Endothelial cell of umbilical vein (primary cell): Measurements from ENCODE around the gene ZNF664. TPM values are rescaled to one million over a fixed set of nuclear protein-coding genes. Genes with fewer than 3 reads are reported as not detected.

Experiments used
- BruUV-seq: library from RNA; stranded (reverse); fragments of 400-500 nt; replicated peaks from 2 replicates; lab custom pipeline; 2021; lab: Mats Ljungman, UMichigan
- CTCF ChIA-PET: fragments of 300-600, 350-600 bp; sonication (Branson Sonifier 250); formaldehyde crosslinking; loops from one replicate; lab custom pipeline; 2021; ENCODE audit warnings: antibody characterized with exemption, inconsistent platforms; lab: Charles Lee
- POLR2A ChIA-PET: fragments of 300-600, 350-600 bp; sonication (Branson Sonifier 250); formaldehyde crosslinking; loops from one replicate; lab custom pipeline; 2021; ENCODE audit warnings: antibody characterized with exemption, inconsistent platforms; lab: Charles Lee
- DNase-seq: peaks from one replicate; pipeline ENCODE4 v3.0.0-alpha.2; 2011; ENCODE audit warnings: low read depth, low spot score
- FAIRE-seq: peaks from 2 replicates; lab custom pipeline; 2011; peaks lifted over from hg19 to GRCh38; lab: Jason Lieb, UNC
- H2AFZ ChIP-seq: 2 replicates; pipeline ENCODE4 v1.6.0; 2012; ENCODE audit warnings: low read depth, low read length, control low read depth, inconsistent platforms
- H3K27ac ChIP-seq: 2 replicates; pipeline ENCODE4 v1.5.1; 2011; ENCODE audit warnings: low read depth, mild to moderate bottlenecking, control low read depth, low read length, moderate library complexity; ENCODE audit not compliant: insufficient read depth
- H3K27me3 ChIP-seq, 2 experiments: 2 replicates each; pipeline versions ENCODE4 v1.6.0 to v1.6.1; 2011; ENCODE audit warnings: low read length in 2 of 2, mixed read lengths in 1 of 2; ENCODE audit not compliant: control insufficient read depth in 2 of 2, insufficient read depth in 2 of 2
- H3K36me3 ChIP-seq, 2 experiments: 2 replicates in 1 of 2; 3 replicates in 1 of 2; pipeline ENCODE4 v1.5.1; 2011; ENCODE audit warnings: low read length in 2 of 2, mild to moderate bottlenecking in 1 of 2, moderate library complexity in 1 of 2; ENCODE audit not compliant: control insufficient read depth in 2 of 2, insufficient read depth in 2 of 2; ENCODE audit errors: extremely low read depth in 1 of 2
- H3K4me1 ChIP-seq: 3 replicates; pipeline ENCODE4 v1.5.1; 2011; ENCODE audit warnings: mild to moderate bottlenecking, low read length; ENCODE audit not compliant: control insufficient read depth, insufficient read depth; ENCODE audit errors: extremely low read depth
- H3K4me2 ChIP-seq: 2 replicates; pipeline ENCODE4 v1.6.1; 2011; ENCODE audit warnings: low read length, control low read depth, mixed read lengths; ENCODE audit not compliant: insufficient read depth
- H3K4me3 ChIP-seq, 3 experiments: fragments of 200-600 bp in 1 of 3; sonication (generic), shearing (Covaris generic) in 1 of 3; replicated peaks in 1 of 3; 2 replicates each; pipeline ENCODE4 v1.5.1; 2011 to 2016; ENCODE audit warnings: control low read depth in 3 of 3, low read length in 3 of 3, mild to moderate bottlenecking in 2 of 3, inconsistent platforms in 1 of 3, low read depth in 1 of 3, moderate library complexity in 1 of 3; ENCODE audit not compliant: insufficient read depth in 1 of 3
- H3K79me2 ChIP-seq: 2 replicates; pipeline ENCODE4 v1.6.0; 2012; ENCODE audit warnings: low read length, inconsistent platforms; ENCODE audit not compliant: control insufficient read depth, insufficient read depth
- H3K9ac ChIP-seq: replicated peaks from 2 replicates; pipeline ENCODE3; 2011; ENCODE audit warnings: low read length, control low read depth; ENCODE audit not compliant: insufficient read depth; ENCODE audit errors: extremely low read depth
- H3K9me1 ChIP-seq: replicated peaks from 3 replicates; pipeline ENCODE4 v1.6.0; 2011; ENCODE audit warnings: mild to moderate bottlenecking, low read length; ENCODE audit not compliant: control insufficient read depth, insufficient read depth; ENCODE audit errors: extremely low read depth
- H3K9me3 ChIP-seq: replicated peaks from 2 replicates; pipeline ENCODE4 v1.5.1; 2012; ENCODE audit warnings: low read length, inconsistent platforms; ENCODE audit not compliant: control insufficient read depth, insufficient read depth
- H4K20me1 ChIP-seq: replicated peaks from 2 replicates; pipeline ENCODE3; 2011; ENCODE audit warnings: mild to moderate bottlenecking, low read length; ENCODE audit not compliant: control insufficient read depth, insufficient read depth; ENCODE audit errors: extremely low read depth
- CTCF ChIP-seq, 2 donors: IDR thresholded peaks; 1 replicate in 1 of 2; 2 replicates in 1 of 2; pipeline ENCODE4 v1.5.1; 2011; ENCODE audit warnings: low read length in 2 of 2, mild to moderate bottlenecking in 2 of 2, moderate library complexity in 2 of 2, control low read depth in 1 of 2, inconsistent platforms in 1 of 2, low read depth in 1 of 2; ENCODE audit not compliant: insufficient read depth in 1 of 2; ENCODE audit errors: extremely low read depth in 1 of 2
- EZH2 ChIP-seq: IDR thresholded peaks from 2 replicates; pipeline ENCODE4 v1.6.1; 2012; ENCODE audit warnings: borderline replicate concordance, low read depth, mild to moderate bottlenecking, moderate library complexity, low read length, inconsistent platforms; ENCODE audit not compliant: severe bottlenecking
- FOS ChIP-seq: IDR thresholded peaks from 2 replicates; pipeline ENCODE4 v1.6.1; 2011; ENCODE audit warnings: mild to moderate bottlenecking, low read length, moderate library complexity, borderline replicate concordance; ENCODE audit not compliant: insufficient read depth
- GATA2 ChIP-seq: IDR thresholded peaks from 2 replicates; pipeline ENCODE4 v1.7.0; 2011; ENCODE audit warnings: low read depth, mild to moderate bottlenecking, moderate library complexity, mixed read lengths, low read length; ENCODE audit not compliant: insufficient read length, insufficient read depth
- JUN ChIP-seq: IDR thresholded peaks from 2 replicates; pipeline ENCODE4 v1.6.1; 2011; ENCODE audit warnings: borderline replicate concordance, low read depth; ENCODE audit not compliant: insufficient read length, insufficient read depth
- MYC ChIP-seq: IDR thresholded peaks from one replicate; pipeline ENCODE4 v1.6.1; 2011; ENCODE audit warnings: mild to moderate bottlenecking, low read depth, low read length
- POLR2A ChIP-seq: IDR thresholded peaks from 2 replicates; pipeline ENCODE4 v1.6.1; 2012; ENCODE audit warnings: low read depth, mild to moderate bottlenecking, control low read depth, low read length
- POLR2AphosphoS5 ChIP-seq: IDR thresholded peaks from 2 replicates; pipeline ENCODE4 v1.6.1; 2012; ENCODE audit warnings: low read depth, mild to moderate bottlenecking, control low read depth, low read length, moderate library complexity; ENCODE audit not compliant: insufficient read depth
- dilution Hi-C: fragments of 300-500 bp; cut with MboI; formaldehyde crosslinking; loops from one replicate; pipeline ENCODE4 v1.15.0; 2019; ENCODE audit warnings: low sequenced_read_pairs; ENCODE audit not compliant: extremely low pct_ligation_motif_present
- intact Hi-C: fragments of 100-400 bp; cut with micrococcal nuclease; formaldehyde crosslinking; loops from one replicate; pipeline ENCODE4 v1.10.0; 2022
- polyA plus RNA-seq, 4 experiments: library from polyadenylated mRNA; depleted of rRNA in 3 of 4; stranded (reverse) in 3 of 4; unstranded in 1 of 4; fragments of >200 nt; gene quantifications; 2 replicates each; pipeline versions ENCODE4 v1.2.1 to v1.2.3, GENCODE V29; 2011 to 2012; ENCODE audit warnings: missing spikeins in 1 of 4
- total RNA-seq: library from RNA; stranded (reverse); gene quantifications from 2 replicates; pipeline ENCODE4 v1.2.3, GENCODE V29; 2021
- TF ChIP-seq, protein P1 (sequence below): IDR thresholded peaks from 2 replicates; pipeline ENCODE4 v1.6.1; 2011; ENCODE audit not compliant: insufficient read depth, insufficient read length

ZNF664 gene
- total and polyA plus RNA-seq, 2 donors (not counting 3 experiments of a cell fraction or from before 2014, with no cell fraction given), result 29.8 to 71.3 TPM

- Histone ChIP-seq H3K9me3 (no peaks in the 10 kb centered on the region), H3K27ac (no peak overlapping the region), H4K20me1 (no peaks in the 10 kb centered on the region), H3K36me3 (peaks cover 0 to 2% of the 10 kb centered on the region in 2 experiments), H3K9ac (no peak overlapping the region), H3K79me2 (no peaks in the 10 kb centered on the region), H3K27me3 (no peaks in the 10 kb centered on the region), H3K4me1 (no peaks in the 10 kb centered on the region), H2AFZ (no peak overlapping the region), H3K4me3 (no peak overlapping the region), H3K4me2 (no peak overlapping the region), H3K9me1 (no peaks in the 10 kb centered on the region)
- no peak for TF ChIP-seq EZH2
- TF ChIP-seq, protein P1, sequence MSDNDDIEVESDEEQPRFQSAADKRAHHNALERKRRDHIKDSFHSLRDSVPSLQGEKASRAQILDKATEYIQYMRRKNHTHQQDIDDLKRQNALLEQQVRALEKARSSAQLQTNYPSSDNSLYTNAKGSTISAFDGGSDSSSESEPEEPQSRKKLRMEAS, result no peak
- DNase-seq (no peak), FAIRE-seq (no peak)
- POLR2A ChIA-PET, result no interaction called here
- intact Hi-C loops, result no loop called here
- CTCF ChIA-PET, result interaction anchor here (1.0 to 1.5 kb wide), 3 partner anchors 13 to 28 kb away, joined by 3 read pairs; no protein-coding TSS in a partner anchor
- dilution Hi-C loops, result no loop called here
- no TSS peak for BruUV-seq
Observed at GRCh38 chr12:123934016-123934620, 38.9 kb upstream of the ZNF664 start.

- Histone ChIP-seq H3K4me3 (no peak overlapping the region), H3K4me1 (no peaks in the 10 kb centered on the region), H3K9me1 (no peaks in the 10 kb centered on the region), H3K9me3 (no peaks in the 10 kb centered on the region), H3K4me2 (no peak overlapping the region), H4K20me1 (no peaks in the 10 kb centered on the region), H3K79me2 (no peaks in the 10 kb centered on the region), H2AFZ (no peak overlapping the region), H3K9ac (no peak overlapping the region), H3K36me3 (peaks cover 0 to 2% of the 10 kb centered on the region in 2 experiments), H3K27ac (no peak overlapping the region), H3K27me3 (no peaks in the 10 kb centered on the region)
- ChIA-PET POLR2A (no interaction called here), CTCF (interaction anchor here (1.1 to 1.5 kb wide), 2 partner anchors 13 to 17 kb away, joined by 3 read pairs; no protein-coding TSS in a partner anchor)
- no TSS peak for BruUV-seq
- FAIRE-seq (no peak), DNase-seq (no peak)
- dilution Hi-C loops, result no loop called here
- TF ChIP-seq FOS (no peak), POLR2AphosphoS5 (no peak), MYC (no peak), EZH2 (no peak), JUN (no peak), CTCF (IDR thresholded peaks at IDR 0.05; ENCODE audit: extremely low read depth in 1 of 2, insufficient read depth in 1 of 2, low read depth in 1 of 2, low read length in 2 of 2) (no peak), GATA2 (no peak), POLR2A (no peak)
- TF ChIP-seq, protein P1, result no peak
- intact Hi-C loops, result no loop called here
Observed at GRCh38 chr12:123934829-123935228, 38.2 kb upstream of the ZNF664 start.
